ENCODE measurements around the gene EDN1.
"Not testable (repeated sequence)": the region's sequence is repeated elsewhere in the genome, so short reads cannot be mapped to it uniquely, and the experiment has no call there.

The EDN1 gene

GRCh38 chr6:12294851-12295536, 4.8 kb downstream of the EDN1 start:
- no peak for DNase-seq (ENCODE audit: low read depth in 2 of 2)

GRCh38 chr6:12295558-12296254, 5.5 kb downstream of the EDN1 start:
- no peak for DNase-seq (ENCODE audit: low read depth in 2 of 2)

- no peak for DNase-seq (ENCODE audit: low read depth in 2 of 2)
Observed at GRCh38 chr6:12296255-12296573, 6.1 kb downstream of the EDN1 start.

GRCh38 chr6:12296604-12297003, 6.4 kb downstream of the EDN1 start:
- DNase-seq (ENCODE audit: low read depth in 2 of 2): no peak

GRCh38 chr6:12297363-12298016, 7.3 kb downstream of the EDN1 start:
- no peak for DNase-seq (ENCODE audit: low read depth in 2 of 2)

- no peak for DNase-seq (ENCODE audit: low read depth in 2 of 2)
Observed at GRCh38 chr6:12298017-12298978, 8.1 kb downstream of the EDN1 start.

- no peak for DNase-seq (ENCODE audit: low read depth in 2 of 2)
Observed at GRCh38 chr6:12298995-12299394, 8.8 kb downstream of the EDN1 start.

- no peak for DNase-seq (ENCODE audit: low read depth in 2 of 2)
Observed at GRCh38 chr6:12301018-12301417, 10.9 kb downstream of the EDN1 start.

- no peak for DNase-seq (ENCODE audit: low read depth in 2 of 2)
Observed at GRCh38 chr6:12304487-12304886, 14.3 kb downstream of the EDN1 start.

GRCh38 chr6:12309070-12309469, 18.9 kb downstream of the EDN1 start:
- DNase-seq (ENCODE audit: low read depth in 2 of 2): no peak

GRCh38 chr6:12311106-12311505, 20.9 kb downstream of the EDN1 start:
- no peak for DNase-seq (ENCODE audit: low read depth in 2 of 2)

- no peak for DNase-seq (ENCODE audit: low read depth in 2 of 2)
Observed at GRCh38 chr6:12312736-12313135, 22.6 kb downstream of the EDN1 start.

GRCh38 chr6:12313306-12313991, 23.3 kb downstream of the EDN1 start:
- no peak for DNase-seq (ENCODE audit: low read depth in 2 of 2)

- DNase-seq (ENCODE audit: low read depth in 2 of 2): no peak
Observed at GRCh38 chr6:12313992-12314589, 23.9 kb downstream of the EDN1 start.

- DNase-seq (ENCODE audit: low read depth in 2 of 2): no peak
Observed at GRCh38 chr6:12314751-12315150, 24.6 kb downstream of the EDN1 start.

GRCh38 chr6:12315292-12316081, 25.3 kb downstream of the EDN1 start:
- DNase-seq (ENCODE audit: low read depth in 2 of 2): no peak

- DNase-seq (ENCODE audit: low read depth in 2 of 2): no peak
Observed at GRCh38 chr6:12318749-12319148, 28.6 kb downstream of the EDN1 start.

GRCh38 chr6:12320074-12320473, 29.9 kb downstream of the EDN1 start:
- not testable (repeated sequence) for DNase-seq (ENCODE audit: low read depth in 2 of 2)

GRCh38 chr6:12324099-12324498, 33.9 kb downstream of the EDN1 start:
- no peak for DNase-seq (ENCODE audit: low read depth in 2 of 2)

- DNase-seq (ENCODE audit: low read depth in 2 of 2): no peak
Observed at GRCh38 chr6:12324748-12325147, 34.6 kb downstream of the EDN1 start.

Data from stimulated activated CD4-positive, alpha-beta T cell treated with anti-CD3 and anti-CD28 coated beads, Interleukin-15, amount 100 ng/mL, for 48 hours (primary cell).